HepG2 (cell line): ENCODE measurements around the gene FASTKD2. TPM values are rescaled to one million over a fixed set of nuclear protein-coding genes. Genes with fewer than 3 reads are reported as not detected.
"Not testable (repeated sequence)": the region's sequence is repeated elsewhere in the genome, so short reads cannot be mapped to it uniquely, and the experiment has no call there.

Source experiments
- ATAC-seq: fragments of 200-7000 bp; cut with Tn5 transposase; 3 replicates; pipeline ENCODE4 v1.9.1; 2020; ENCODE audit warnings: mild to moderate bottlenecking, moderate library complexity
- BruUV-seq: library from RNA; stranded (reverse); fragments of 400-500 nt; replicated peaks from 2 replicates; lab custom pipeline; 2021; lab: Mats Ljungman, UMichigan
- CTCF ChIA-PET: fragments of 300-600 bp; formaldehyde crosslinking; extraction: SDS; loops from one replicate; lab custom pipeline; 2021; ENCODE audit warnings: low total read pairs, inconsistent platforms, low intra/inter-chr PET ratio; lab: Yijun Ruan, JAX
- POLR2A ChIA-PET: fragments of 350-600 bp; sonication (Branson Sonifier 250); formaldehyde crosslinking; loops from one replicate; lab custom pipeline; 2020; ENCODE audit warnings: antibody characterized with exemption, inconsistent platforms; lab: Yijun Ruan, JAX
- DNase-seq: peaks from one replicate; pipeline ENCODE4 v3.0.0-alpha.2; 2015; ENCODE audit warnings: low spot score
- FAIRE-seq: peaks from 3 replicates; lab custom pipeline; 2011; peaks lifted over from hg19 to GRCh38; lab: Jason Lieb, UNC
- H2AFZ ChIP-seq: one replicate; pipeline ENCODE4 v1.6.1; 2011; ENCODE audit warnings: low read length, inconsistent platforms
- H3K27ac ChIP-seq: fragments of 300-600 bp; 3 replicates; pipeline ENCODE4 v1.8.0; 2011; ENCODE audit warnings: mixed run types, mild to moderate bottlenecking, mixed read lengths, low read length, inconsistent platforms; ENCODE audit not compliant: insufficient read depth; ENCODE audit errors: extremely low read length
- H3K27me3 ChIP-seq, 2 experiments: fragments of 200-600 bp in 1 of 2; 2 replicates in 1 of 2; 3 replicates in 1 of 2; pipeline versions ENCODE4 v1.6.0 to v1.8.0; 2011; ENCODE audit warnings: low read length in 2 of 2, mild to moderate bottlenecking in 2 of 2, moderate library complexity in 2 of 2, inconsistent platforms in 1 of 2; ENCODE audit not compliant: insufficient read depth in 2 of 2, control insufficient read depth in 1 of 2
- H3K36me3 ChIP-seq, 2 experiments: fragments of 200-600 bp in 1 of 2; replicated peaks in 1 of 2; 2 replicates in 1 of 2; 3 replicates in 1 of 2; pipeline versions ENCODE4 v1.5.1 to v1.8.0; 2011; ENCODE audit warnings: low read length in 2 of 2, inconsistent platforms in 1 of 2; ENCODE audit not compliant: insufficient read depth in 2 of 2, control insufficient read depth in 1 of 2
- H3K4me1 ChIP-seq: 2 replicates; pipeline ENCODE4 v1.5.1; 2012; ENCODE audit warnings: low read length, inconsistent platforms; ENCODE audit not compliant: insufficient read depth
- H3K4me2 ChIP-seq: 2 replicates; pipeline ENCODE4 v1.6.0; 2011; ENCODE audit warnings: low read depth, low read length, inconsistent platforms
- H3K4me3 ChIP-seq, 3 experiments: fragments of 200-600 bp in 1 of 3; sonication (generic), shearing (Covaris generic) in 1 of 3; replicated peaks in 1 of 3; 2 replicates each; pipeline ENCODE4 v1.5.1; 2011 to 2016; ENCODE audit warnings: low read length in 3 of 3, inconsistent platforms in 2 of 3, low read depth in 2 of 3, mild to moderate bottlenecking in 2 of 3, control low read depth in 1 of 3, mixed read lengths in 1 of 3; ENCODE audit not compliant: insufficient read depth in 1 of 3
- H3K79me2 ChIP-seq: one replicate; pipeline ENCODE4 v1.6.1; 2011; ENCODE audit warnings: low read length, inconsistent platforms; ENCODE audit not compliant: insufficient read depth
- H3K9ac ChIP-seq: 2 replicates; pipeline ENCODE4 v1.6.0; 2011; ENCODE audit warnings: mild to moderate bottlenecking, low read depth, low read length, inconsistent platforms; ENCODE audit not compliant: insufficient read depth
- H3K9me3 ChIP-seq: 2 replicates; pipeline ENCODE4 v1.5.1; 2012; ENCODE audit warnings: mild to moderate bottlenecking, low read length
- H4K20me1 ChIP-seq: 2 replicates; pipeline ENCODE4 v1.6.0; 2011; ENCODE audit warnings: inconsistent platforms, mild to moderate bottlenecking, low read length, moderate library complexity; ENCODE audit not compliant: insufficient read depth
- FLYWCH1 ChIP-seq: sonication (generic); formaldehyde crosslinking; IDR thresholded peaks from 2 replicates; pipeline ENCODE4 v1.8.1; 2023; ENCODE audit warnings: mild to moderate bottlenecking, missing genetic modification reagents
- FOXK2 ChIP-seq: fragments of 450-650 bp; IDR thresholded peaks from 2 replicates; pipeline ENCODE4 v1.6.1; 2016
- KLF15 ChIP-seq: sonication (generic); formaldehyde crosslinking; IDR thresholded peaks from 2 replicates; pipeline ENCODE4 v1.8.1; 2023; ENCODE audit warnings: borderline replicate concordance, mild to moderate bottlenecking, inconsistent platforms, missing genetic modification reagents, mixed read lengths
- PLRG1 ChIP-seq: fragments of 450-650 bp; conservative IDR thresholded peaks from 2 replicates; pipeline ENCODE4 v1.6.1; 2016
- SOX13 ChIP-seq, 3 experiments: fragments of 450-650 bp in 1 of 3; sonication (generic) in 1 of 3; formaldehyde crosslinking in 1 of 3; IDR thresholded peaks in 2 of 3; conservative IDR thresholded peaks in 1 of 3; 2 replicates each; pipeline versions ENCODE4 v1.5.0 to v1.6.1; 2016 to 2020; ENCODE audit warnings: antibody characterized with exemption in 1 of 3, mild to moderate bottlenecking in 1 of 3, missing compliant biosample characterization in 1 of 3, missing genetic modification reagents in 1 of 3, moderate library complexity in 1 of 3
- TBP ChIP-seq: sonication (generic); formaldehyde crosslinking; IDR thresholded peaks from 2 replicates; pipeline ENCODE4 v1.5.0; 2020; ENCODE audit warnings: missing genetic modification reagents
- ZNF326 ChIP-seq: sonication (generic); formaldehyde crosslinking; IDR thresholded peaks from 2 replicates; pipeline ENCODE4 v1.4.0; 2020; ENCODE audit warnings: missing genetic modification reagents, borderline replicate concordance
- ZNF746 ChIP-seq: sonication (generic); formaldehyde crosslinking; IDR thresholded peaks from 2 replicates; pipeline ENCODE4 v1.8.0; 2022; ENCODE audit warnings: mild to moderate bottlenecking, missing genetic modification reagents
- ZNF766 ChIP-seq: sonication (generic); formaldehyde crosslinking; IDR thresholded peaks from 2 replicates; pipeline ENCODE4 v1.5.0; 2020; ENCODE audit warnings: missing genetic modification reagents, borderline replicate concordance
- WGBS: methylation state at CpG from one replicate; pipeline ENCODE4 v1.1.6; 2017; ENCODE audit warnings: low lambda C conversion rate; 5-methylcytosine and 5-hydroxymethylcytosine counted together
- in situ Hi-C: cut with HindIII; loops from 2 replicates; pipeline ENCODE4 v1.10.0; 2017; ENCODE audit warnings: low pct_unique_long_range_greater_than_20kb; ENCODE audit not compliant: extremely low pct_ligation_motif_present
- intact Hi-C: fragments of 100-400 bp; cut with micrococcal nuclease; formaldehyde crosslinking; loops from one replicate; pipeline ENCODE4 v1.10.0; 2022; ENCODE audit not compliant: unreplicated experiment
- polyA plus RNA-seq, 8 experiments: library from polyadenylated mRNA; depleted of rRNA in 3 of 8; stranded (reverse) in 7 of 8; unstranded in 1 of 8; fragments of >200 nt; fragmentation: Illumina TruSeq in 4 of 8; extraction: Trizol in 4 of 8; gene quantifications; 2 replicates each; pipeline versions ENCODE4 v1.2.1 to v1.2.3, GENCODE V29; 2011 to 2016; ENCODE audit warnings: low read depth in 4 of 8, missing spikeins in 1 of 8, mixed read lengths in 1 of 8; ENCODE audit not compliant: insufficient read depth in 1 of 8
- total RNA-seq, 5 experiments: library from RNA; depleted of rRNA; stranded (reverse); fragments of >200 nt; fragmentation: Illumina TruSeq; extraction: Trizol; gene quantifications; 2 replicates each; pipeline ENCODE4 v1.2.3, GENCODE V29; 2016; ENCODE audit warnings: low read depth in 1 of 5
- TF ChIP-seq, protein P1 (sequence below): sonication (generic); formaldehyde crosslinking; IDR thresholded peaks from 2 replicates; pipeline ENCODE4 v1.4.0; 2020; ENCODE audit warnings: missing genetic modification reagents, borderline replicate concordance
- TF ChIP-seq, protein P2 (sequence below): sonication (generic); formaldehyde crosslinking; IDR thresholded peaks from 2 replicates; pipeline ENCODE4 v1.4.0; 2020; ENCODE audit warnings: mild to moderate bottlenecking, low read depth, missing genetic modification reagents
- TF ChIP-seq, protein P3 (sequence below): sonication (generic); formaldehyde crosslinking; IDR thresholded peaks from 2 replicates; pipeline ENCODE4 v1.9.0; 2021; ENCODE audit warnings: missing genetic modification reagents, mild to moderate bottlenecking, borderline replicate concordance

The FASTKD2 gene
- total and polyA plus RNA-seq, 2 of the 13 experiments (the other 11 are each of a cell fraction or from before 2014, with no cell fraction given): 41.1 to 77.8 TPM

DNA sequence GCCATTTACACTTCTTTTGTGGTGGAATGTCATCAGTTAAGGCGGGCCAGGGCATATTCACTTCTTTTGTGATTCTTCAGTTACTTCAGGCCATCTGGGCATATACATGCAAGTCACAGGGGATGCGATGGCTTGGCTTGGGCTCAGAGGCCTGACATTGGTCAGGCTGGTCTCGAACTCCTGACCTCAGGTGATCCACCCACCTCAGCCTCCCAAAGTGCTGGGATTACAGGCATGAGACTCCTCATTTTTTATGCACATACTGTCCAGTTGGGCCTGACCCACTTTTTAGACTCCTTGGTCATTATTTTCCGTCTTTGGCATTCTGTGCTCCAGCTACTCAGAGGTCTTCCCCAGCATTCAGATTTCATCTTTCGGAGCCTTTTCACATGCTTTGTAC lies 47.1 kb downstream of the FASTKD2 start:
- in situ Hi-C loops, H3K4me2 ChIP-seq: not testable (repeated sequence)

DNA sequence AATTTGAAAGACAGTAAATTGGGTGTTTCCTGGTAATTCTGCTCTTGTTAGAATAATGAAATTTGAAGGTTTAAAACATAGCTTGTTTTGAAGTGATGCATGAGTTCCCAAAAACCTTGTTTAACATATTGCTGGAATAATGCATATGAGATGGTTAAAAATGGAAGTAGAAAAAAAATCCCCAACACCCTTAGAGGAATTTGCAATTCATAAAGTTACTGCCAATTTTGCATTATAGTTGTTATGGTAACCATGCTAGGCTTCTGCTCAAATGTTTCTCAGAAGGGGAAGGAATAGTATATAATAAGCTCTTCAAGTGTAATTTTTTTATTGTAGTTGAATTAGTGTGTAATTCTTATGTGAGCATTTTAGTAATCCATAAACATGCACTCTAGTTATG lies 49.1 kb downstream of the FASTKD2 start:
- H3K27me3 ChIP-seq: no peaks in the 10 kb centered on the region
- no peaks in the 10 kb centered on the region for H3K36me3 ChIP-seq
- H3K9me3 ChIP-seq: peaks cover 8% of the 10 kb centered on the region; the same call in 1 of the 2 replicates
- no peak overlapping the region for H3K4me2 ChIP-seq
- no peak overlapping the region for H3K27ac ChIP-seq
- no peaks in the 10 kb centered on the region for H3K4me1 ChIP-seq
- intact Hi-C loops (no loop called here), in situ Hi-C loops (no loop called here)
- ChIA-PET CTCF (no interaction called here), POLR2A (no interaction called here)
- no TSS peak for BruUV-seq
- H4K20me1 ChIP-seq: no peaks in the 10 kb centered on the region
- H3K9ac ChIP-seq: no peak overlapping the region
- ATAC-seq (no peak), DNase-seq (no peak), FAIRE-seq (no peak)
- no peaks in the 10 kb centered on the region for H3K79me2 ChIP-seq
- no peak overlapping the region for H3K4me3 ChIP-seq
- TF ChIP-seq FLYWCH1: no peak
- no peak for TF ChIP-seq PLRG1
- no peak for TF ChIP-seq ZNF766
- TF ChIP-seq SOX13 (IDR thresholded peaks at IDR 0.05): no peak
- no peak for TF ChIP-seq SOX13 (CRISPR knock-in tag; conservative IDR thresholded peaks at IDR 0.05 in 1 of 2, IDR thresholded peaks at IDR 0.05 in 1 of 2)
- no peak for TF ChIP-seq FOXK2
- TF ChIP-seq, protein P1, sequence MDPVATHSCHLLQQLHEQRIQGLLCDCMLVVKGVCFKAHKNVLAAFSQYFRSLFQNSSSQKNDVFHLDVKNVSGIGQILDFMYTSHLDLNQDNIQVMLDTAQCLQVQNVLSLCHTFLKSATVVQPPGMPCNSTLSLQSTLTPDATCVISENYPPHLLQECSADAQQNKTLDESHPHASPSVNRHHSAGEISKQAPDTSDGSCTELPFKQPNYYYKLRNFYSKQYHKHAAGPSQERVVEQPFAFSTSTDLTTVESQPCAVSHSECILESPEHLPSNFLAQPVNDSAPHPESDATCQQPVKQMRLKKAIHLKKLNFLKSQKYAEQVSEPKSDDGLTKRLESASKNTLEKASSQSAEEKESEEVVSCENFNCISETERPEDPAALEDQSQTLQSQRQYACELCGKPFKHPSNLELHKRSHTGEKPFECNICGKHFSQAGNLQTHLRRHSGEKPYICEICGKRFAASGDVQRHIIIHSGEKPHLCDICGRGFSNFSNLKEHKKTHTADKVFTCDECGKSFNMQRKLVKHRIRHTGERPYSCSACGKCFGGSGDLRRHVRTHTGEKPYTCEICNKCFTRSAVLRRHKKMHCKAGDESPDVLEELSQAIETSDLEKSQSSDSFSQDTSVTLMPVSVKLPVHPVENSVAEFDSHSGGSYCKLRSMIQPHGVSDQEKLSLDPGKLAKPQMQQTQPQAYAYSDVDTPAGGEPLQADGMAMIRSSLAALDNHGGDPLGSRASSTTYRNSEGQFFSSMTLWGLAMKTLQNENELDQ (CRISPR knock-in tag): no peak
- TF ChIP-seq TBP: no peak
- TF ChIP-seq ZNF326 (CRISPR knock-in tag): no peak
- no peak for TF ChIP-seq KLF15
- TF ChIP-seq, protein P2, sequence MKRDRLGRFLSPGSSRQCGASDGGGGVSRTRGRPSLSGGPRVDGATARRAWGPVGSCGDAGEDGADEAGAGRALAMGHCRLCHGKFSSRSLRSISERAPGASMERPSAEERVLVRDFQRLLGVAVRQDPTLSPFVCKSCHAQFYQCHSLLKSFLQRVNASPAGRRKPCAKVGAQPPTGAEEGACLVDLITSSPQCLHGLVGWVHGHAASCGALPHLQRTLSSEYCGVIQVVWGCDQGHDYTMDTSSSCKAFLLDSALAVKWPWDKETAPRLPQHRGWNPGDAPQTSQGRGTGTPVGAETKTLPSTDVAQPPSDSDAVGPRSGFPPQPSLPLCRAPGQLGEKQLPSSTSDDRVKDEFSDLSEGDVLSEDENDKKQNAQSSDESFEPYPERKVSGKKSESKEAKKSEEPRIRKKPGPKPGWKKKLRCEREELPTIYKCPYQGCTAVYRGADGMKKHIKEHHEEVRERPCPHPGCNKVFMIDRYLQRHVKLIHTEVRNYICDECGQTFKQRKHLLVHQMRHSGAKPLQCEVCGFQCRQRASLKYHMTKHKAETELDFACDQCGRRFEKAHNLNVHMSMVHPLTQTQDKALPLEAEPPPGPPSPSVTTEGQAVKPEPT (CRISPR knock-in tag): no peak
- TF ChIP-seq, protein P3, sequence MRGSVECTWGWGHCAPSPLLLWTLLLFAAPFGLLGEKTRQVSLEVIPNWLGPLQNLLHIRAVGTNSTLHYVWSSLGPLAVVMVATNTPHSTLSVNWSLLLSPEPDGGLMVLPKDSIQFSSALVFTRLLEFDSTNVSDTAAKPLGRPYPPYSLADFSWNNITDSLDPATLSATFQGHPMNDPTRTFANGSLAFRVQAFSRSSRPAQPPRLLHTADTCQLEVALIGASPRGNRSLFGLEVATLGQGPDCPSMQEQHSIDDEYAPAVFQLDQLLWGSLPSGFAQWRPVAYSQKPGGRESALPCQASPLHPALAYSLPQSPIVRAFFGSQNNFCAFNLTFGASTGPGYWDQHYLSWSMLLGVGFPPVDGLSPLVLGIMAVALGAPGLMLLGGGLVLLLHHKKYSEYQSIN (CRISPR knock-in tag): no peak
- no peak for TF ChIP-seq ZNF746 (CRISPR knock-in tag)
- H2AFZ ChIP-seq: no peak overlapping the region

More for the DNA sequence above, 47.1 kb downstream of the FASTKD2 start:
- H4K20me1 ChIP-seq, H2AFZ ChIP-seq, H3K27ac ChIP-seq, H3K9ac ChIP-seq, H3K79me2 ChIP-seq, POLR2A ChIA-PET, intact Hi-C loops, DNase-seq, H3K9me3 ChIP-seq, CTCF ChIA-PET, ATAC-seq, BruUV-seq, H3K27me3 ChIP-seq, H3K4me1 ChIP-seq, FAIRE-seq, H3K4me3 ChIP-seq, H3K36me3 ChIP-seq: not testable (repeated sequence)
- 67% methylated on average over 5 of the region's 5 CpGs for WGBS
